GM23338 (cell line): ENCODE data around the gene LCE2A. TPM values are rescaled to one million over a fixed set of nuclear protein-coding genes. Genes with fewer than 3 reads are reported as not detected.

Source experiments
- ATAC-seq: fragments of 200-7000 bp; cut with Tn5 transposase; 3 replicates; pipeline ENCODE4 v1.9.1; 2020
- DNase-seq: peaks from one replicate; pipeline ENCODE4 v3.0.0-alpha.2; 2015; ENCODE audit warnings: low spot score
- H2AFZ ChIP-seq: fragments of 200-600 bp; sonication (generic); 2 replicates; pipeline ENCODE4 v1.8.0; 2016; ENCODE audit warnings: antibody characterized with exemption, mild to moderate bottlenecking, moderate library complexity
- H3F3A ChIP-seq: fragments of 200-600 bp; sonication (generic); replicated peaks from 2 replicates; pipeline ENCODE4 v1.8.0; 2017; ENCODE audit warnings: antibody characterized with exemption, mixed run types, low read depth
- H3K27ac ChIP-seq: fragments of 200-600 bp; sonication (generic); 2 replicates; pipeline ENCODE4 v1.6.1; 2016; ENCODE audit warnings: low read depth
- H3K27me3 ChIP-seq: fragments of 200-600 bp; sonication (generic); 2 replicates; pipeline ENCODE4 v1.8.0; 2016; ENCODE audit warnings: mild to moderate bottlenecking, mixed run types, moderate library complexity; ENCODE audit not compliant: insufficient read depth
- H3K36me3 ChIP-seq: fragments of 200-600 bp; sonication (generic); 2 replicates; pipeline ENCODE4 v1.8.0; 2016; ENCODE audit warnings: mild to moderate bottlenecking; ENCODE audit not compliant: insufficient read depth
- H3K4me1 ChIP-seq: fragments of 200-600 bp; sonication (generic); 2 replicates; pipeline ENCODE4 v1.8.0; 2016; ENCODE audit warnings: mild to moderate bottlenecking, moderate library complexity; ENCODE audit not compliant: insufficient read depth
- H3K4me2 ChIP-seq: fragments of 200-600 bp; sonication (generic); 2 replicates; pipeline ENCODE4 v1.7.1; 2017; ENCODE audit warnings: mixed run types
- H3K4me3 ChIP-seq: fragments of 200-600 bp; sonication (generic); 2 replicates; pipeline ENCODE4 v1.6.1; 2016; ENCODE audit warnings: mixed run types
- H3K79me2 ChIP-seq: fragments of 200-600 bp; sonication (generic); replicated peaks from 2 replicates; pipeline ENCODE4 v1.8.0; 2017; ENCODE audit warnings: mild to moderate bottlenecking; ENCODE audit not compliant: insufficient read depth
- H3K9me2 ChIP-seq: fragments of 200-600 bp; sonication (generic); 2 replicates; pipeline ENCODE4 v1.8.0; 2017; ENCODE audit not compliant: insufficient read depth
- H4K20me1 ChIP-seq: fragments of 200-600 bp; sonication (generic); replicated peaks from 2 replicates; pipeline ENCODE4 v1.8.0; 2017; ENCODE audit warnings: mild to moderate bottlenecking; ENCODE audit not compliant: insufficient read depth
- H3K27ac Mint-ChIP-seq: 2 replicates; pipeline ENCODE4 v1.8.0; 2020; ENCODE audit warnings: inconsistent platforms, mild to moderate bottlenecking, moderate library complexity, mixed read lengths
- H3K27me3 Mint-ChIP-seq: 3 replicates; pipeline ENCODE4 v1.8.0; 2022; ENCODE audit warnings: low read depth, mild to moderate bottlenecking, moderate library complexity, mixed read lengths, inconsistent platforms; ENCODE audit not compliant: insufficient read depth, poor library complexity
- H3K36me3 Mint-ChIP-seq: 3 replicates; pipeline ENCODE4 v1.8.0; 2021; ENCODE audit warnings: low read depth, mild to moderate bottlenecking, inconsistent platforms, moderate library complexity, mixed read lengths
- H3K4me1 Mint-ChIP-seq: 3 replicates; pipeline ENCODE4 v1.8.0; 2020; ENCODE audit warnings: mild to moderate bottlenecking, inconsistent platforms, mixed read lengths
- H3K4me3 Mint-ChIP-seq: 3 replicates; pipeline ENCODE4 v1.8.0; 2021; ENCODE audit warnings: moderate library complexity, mild to moderate bottlenecking, inconsistent platforms, mixed read lengths
- H3K9me3 Mint-ChIP-seq: 3 replicates; pipeline ENCODE4 v1.8.0; 2020; ENCODE audit warnings: moderate library complexity, mild to moderate bottlenecking, inconsistent platforms, mixed read lengths
- CREB1 ChIP-seq: fragments of 250-450 bp; sonication (Bioruptor Pico); IDR thresholded peaks from 2 replicates; pipeline ENCODE4 v1.5.0; 2020; ENCODE audit warnings: low read depth, mild to moderate bottlenecking, moderate library complexity
- EZH2 ChIP-seq: fragments of 200-600 bp; sonication (generic); IDR thresholded peaks from one replicate; pipeline ENCODE4 v1.8.0; 2017; ENCODE audit warnings: antibody characterized with exemption, mild to moderate bottlenecking, low read depth; ENCODE audit not compliant: unreplicated experiment
- EZH2phosphoT487 ChIP-seq: fragments of 200-600 bp; sonication (generic); IDR thresholded peaks from one replicate; pipeline ENCODE4 v1.8.1; 2018; ENCODE audit warnings: antibody characterized with exemption; ENCODE audit not compliant: unreplicated experiment
- JUNB ChIP-seq: IDR thresholded peaks from one replicate; pipeline ENCODE4 v1.6.1; 2016; ENCODE audit warnings: antibody characterized with exemption; ENCODE audit not compliant: unreplicated experiment
- NANOG ChIP-seq: IDR thresholded peaks from 2 replicates; pipeline ENCODE4 v1.6.1; 2016; ENCODE audit warnings: antibody characterized with exemption, borderline replicate concordance
- STAT1 ChIP-seq: IDR thresholded peaks from one replicate; pipeline ENCODE4 v1.6.1; 2016; ENCODE audit warnings: antibody characterized with exemption; ENCODE audit not compliant: unreplicated experiment
- ZNF114 ChIP-seq: fragments of 250-450 bp; sonication (Bioruptor Pico); IDR thresholded peaks from 2 replicates; pipeline ENCODE4 v1.5.0; 2020; ENCODE audit warnings: mild to moderate bottlenecking, moderate library complexity
- ZNF331 ChIP-seq: fragments of 250-450 bp; sonication (Bioruptor Pico); IDR thresholded peaks from 2 replicates; pipeline ENCODE4 v1.5.0; 2020; ENCODE audit warnings: low read depth, mild to moderate bottlenecking, moderate library complexity
- polyA plus RNA-seq: library from polyadenylated mRNA; unstranded; fragments of >200 nt; fragmentation: Nextera tagmentation; extraction: Ambion mirVana; gene quantifications from 2 replicates; pipeline ENCODE4 v1.2.1, GENCODE V29; 2016
- total RNA-seq: library from RNA; depleted of rRNA; stranded (reverse); fragments of >200 nt; shearing (Covaris generic); gene quantifications from 2 replicates; pipeline ENCODE4 v1.2.3, GENCODE V29; 2014
- TF ChIP-seq, protein P1 (sequence below): IDR thresholded peaks from 2 replicates; pipeline ENCODE4 v1.6.1; 2016; ENCODE audit warnings: antibody characterized with exemption
- TF ChIP-seq, protein P2 (sequence below), 2 experiments: fragments of 200-600 bp in 1 of 2; sonication (generic) in 1 of 2; conservative IDR thresholded peaks; 2 replicates each; pipeline versions ENCODE4 v1.5.1 to v1.6.1; 2016 to 2017; ENCODE audit warnings: antibody characterized with exemption in 2 of 2, low read depth in 2 of 2, mild to moderate bottlenecking in 2 of 2, moderate library complexity in 1 of 2
- TF ChIP-seq, protein P3 (sequence below): fragments of 250-450 bp; sonication (Bioruptor Pico); IDR thresholded peaks from 2 replicates; pipeline ENCODE4 v1.5.0; 2020; ENCODE audit warnings: mild to moderate bottlenecking, moderate library complexity

LCE2A gene
- total and polyA plus RNA-seq, 2 experiments from 2014 or later: not detected

DNA sequence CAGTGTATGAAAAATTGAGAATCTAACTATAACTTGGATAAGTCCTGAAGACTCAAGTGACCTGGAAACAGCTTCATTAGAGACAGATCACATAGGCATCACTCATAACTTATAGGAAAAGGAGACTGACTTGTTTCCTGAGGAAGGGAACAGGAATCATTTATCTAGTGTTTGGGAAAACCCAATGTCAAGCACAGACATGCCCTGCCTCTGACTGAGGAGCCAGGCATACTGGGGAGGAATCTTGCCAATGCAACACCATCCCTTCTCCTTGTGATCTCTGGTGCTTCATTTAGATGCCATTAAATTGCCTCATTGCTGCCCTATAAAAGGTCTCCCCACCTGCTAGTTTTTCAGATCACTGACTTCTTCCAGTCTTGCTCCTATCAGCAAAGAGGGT, 20.1 kb downstream of the LCE2A start:
- TF ChIP-seq CREB1 (CRISPR knock-in tag) (no peak), STAT1 (no peak), JUNB (no peak)
- TF ChIP-seq, protein P1, sequence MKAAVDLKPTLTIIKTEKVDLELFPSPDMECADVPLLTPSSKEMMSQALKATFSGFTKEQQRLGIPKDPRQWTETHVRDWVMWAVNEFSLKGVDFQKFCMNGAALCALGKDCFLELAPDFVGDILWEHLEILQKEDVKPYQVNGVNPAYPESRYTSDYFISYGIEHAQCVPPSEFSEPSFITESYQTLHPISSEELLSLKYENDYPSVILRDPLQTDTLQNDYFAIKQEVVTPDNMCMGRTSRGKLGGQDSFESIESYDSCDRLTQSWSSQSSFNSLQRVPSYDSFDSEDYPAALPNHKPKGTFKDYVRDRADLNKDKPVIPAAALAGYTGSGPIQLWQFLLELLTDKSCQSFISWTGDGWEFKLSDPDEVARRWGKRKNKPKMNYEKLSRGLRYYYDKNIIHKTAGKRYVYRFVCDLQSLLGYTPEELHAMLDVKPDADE: no peak
- TF ChIP-seq, protein P2, sequence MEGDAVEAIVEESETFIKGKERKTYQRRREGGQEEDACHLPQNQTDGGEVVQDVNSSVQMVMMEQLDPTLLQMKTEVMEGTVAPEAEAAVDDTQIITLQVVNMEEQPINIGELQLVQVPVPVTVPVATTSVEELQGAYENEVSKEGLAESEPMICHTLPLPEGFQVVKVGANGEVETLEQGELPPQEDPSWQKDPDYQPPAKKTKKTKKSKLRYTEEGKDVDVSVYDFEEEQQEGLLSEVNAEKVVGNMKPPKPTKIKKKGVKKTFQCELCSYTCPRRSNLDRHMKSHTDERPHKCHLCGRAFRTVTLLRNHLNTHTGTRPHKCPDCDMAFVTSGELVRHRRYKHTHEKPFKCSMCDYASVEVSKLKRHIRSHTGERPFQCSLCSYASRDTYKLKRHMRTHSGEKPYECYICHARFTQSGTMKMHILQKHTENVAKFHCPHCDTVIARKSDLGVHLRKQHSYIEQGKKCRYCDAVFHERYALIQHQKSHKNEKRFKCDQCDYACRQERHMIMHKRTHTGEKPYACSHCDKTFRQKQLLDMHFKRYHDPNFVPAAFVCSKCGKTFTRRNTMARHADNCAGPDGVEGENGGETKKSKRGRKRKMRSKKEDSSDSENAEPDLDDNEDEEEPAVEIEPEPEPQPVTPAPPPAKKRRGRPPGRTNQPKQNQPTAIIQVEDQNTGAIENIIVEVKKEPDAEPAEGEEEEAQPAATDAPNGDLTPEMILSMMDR (conservative IDR thresholded peaks at IDR 0.05; ENCODE audit: low read depth in 2 of 2): no peak
- H3K36me3 ChIP-seq: no peaks in the 10 kb centered on the region
- no peak overlapping the region for H3K4me2 ChIP-seq
- no peaks in the 10 kb centered on the region for H3K27me3 ChIP-seq
- no peak overlapping the region for H3K27ac Mint-ChIP-seq
- DNase-seq: no peak
- H3F3A ChIP-seq: no peaks in the 10 kb centered on the region
- no peak overlapping the region for H3K4me3 Mint-ChIP-seq
- no peaks in the 10 kb centered on the region for H3K4me1 Mint-ChIP-seq
- no peaks in the 10 kb centered on the region for H3K36me3 Mint-ChIP-seq
- H3K27ac ChIP-seq: no peak overlapping the region
- no peaks in the 10 kb centered on the region for H3K4me1 ChIP-seq
- no peak overlapping the region for H3K4me3 ChIP-seq
- peaks cover 7% of the 10 kb centered on the region; the same call in 1 of the 2 replicates for H3K9me2 ChIP-seq
- no peaks in the 10 kb centered on the region; the same call in 2 of the 3 replicates for H3K9me3 Mint-ChIP-seq
- no peaks in the 10 kb centered on the region for H3K79me2 ChIP-seq
- H4K20me1 ChIP-seq: no peaks in the 10 kb centered on the region
- peaks cover 13% of the 10 kb centered on the region for H3K27me3 Mint-ChIP-seq
- H2AFZ ChIP-seq: no peak overlapping the region
- no peak for ATAC-seq

DNA sequence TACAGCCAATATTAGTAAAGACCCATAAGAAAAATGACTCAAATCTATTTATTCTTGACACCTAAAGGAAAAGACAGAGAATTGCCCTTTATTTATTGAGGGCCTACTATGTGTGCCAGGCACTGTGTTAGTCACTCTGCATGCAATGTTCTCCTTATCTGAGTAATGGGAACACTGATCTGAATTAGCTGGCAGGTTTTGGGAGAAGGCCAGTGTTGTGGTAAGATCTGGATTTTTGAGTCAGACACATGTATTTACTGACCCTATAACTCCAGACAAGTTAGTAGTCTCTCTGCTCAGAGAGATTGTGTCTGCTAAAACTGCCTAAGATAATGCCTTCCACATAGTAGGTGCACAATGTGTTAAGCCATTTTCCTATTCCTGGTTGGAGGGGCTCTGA, 27.1 kb downstream of the LCE2A start:
- Histone ChIP-seq H3K9me2 (no peaks in the 10 kb centered on the region), H3K36me3 (no peaks in the 10 kb centered on the region), H3K79me2 (no peaks in the 10 kb centered on the region), H4K20me1 (no peaks in the 10 kb centered on the region), H3K27me3 (no peaks in the 10 kb centered on the region), H2AFZ (no peak overlapping the region), H3K27ac (no peak overlapping the region), H3K4me1 (no peaks in the 10 kb centered on the region), H3F3A (no peaks in the 10 kb centered on the region), H3K4me2 (no peak overlapping the region), H3K4me3 (no peak overlapping the region)
- Mint-ChIP-seq H3K4me3 (no peak overlapping the region), H3K36me3 (no peaks in the 10 kb centered on the region), H3K27ac (no peak overlapping the region), H3K9me3 (no peaks in the 10 kb centered on the region), H3K27me3 (peaks cover under 1% of the 10 kb centered on the region), H3K4me1 (peaks cover 4% of the 10 kb centered on the region; the same call in 1 of the 3 replicates)
- ATAC-seq (no peak), DNase-seq (no peak)
- TF ChIP-seq, protein P3, sequence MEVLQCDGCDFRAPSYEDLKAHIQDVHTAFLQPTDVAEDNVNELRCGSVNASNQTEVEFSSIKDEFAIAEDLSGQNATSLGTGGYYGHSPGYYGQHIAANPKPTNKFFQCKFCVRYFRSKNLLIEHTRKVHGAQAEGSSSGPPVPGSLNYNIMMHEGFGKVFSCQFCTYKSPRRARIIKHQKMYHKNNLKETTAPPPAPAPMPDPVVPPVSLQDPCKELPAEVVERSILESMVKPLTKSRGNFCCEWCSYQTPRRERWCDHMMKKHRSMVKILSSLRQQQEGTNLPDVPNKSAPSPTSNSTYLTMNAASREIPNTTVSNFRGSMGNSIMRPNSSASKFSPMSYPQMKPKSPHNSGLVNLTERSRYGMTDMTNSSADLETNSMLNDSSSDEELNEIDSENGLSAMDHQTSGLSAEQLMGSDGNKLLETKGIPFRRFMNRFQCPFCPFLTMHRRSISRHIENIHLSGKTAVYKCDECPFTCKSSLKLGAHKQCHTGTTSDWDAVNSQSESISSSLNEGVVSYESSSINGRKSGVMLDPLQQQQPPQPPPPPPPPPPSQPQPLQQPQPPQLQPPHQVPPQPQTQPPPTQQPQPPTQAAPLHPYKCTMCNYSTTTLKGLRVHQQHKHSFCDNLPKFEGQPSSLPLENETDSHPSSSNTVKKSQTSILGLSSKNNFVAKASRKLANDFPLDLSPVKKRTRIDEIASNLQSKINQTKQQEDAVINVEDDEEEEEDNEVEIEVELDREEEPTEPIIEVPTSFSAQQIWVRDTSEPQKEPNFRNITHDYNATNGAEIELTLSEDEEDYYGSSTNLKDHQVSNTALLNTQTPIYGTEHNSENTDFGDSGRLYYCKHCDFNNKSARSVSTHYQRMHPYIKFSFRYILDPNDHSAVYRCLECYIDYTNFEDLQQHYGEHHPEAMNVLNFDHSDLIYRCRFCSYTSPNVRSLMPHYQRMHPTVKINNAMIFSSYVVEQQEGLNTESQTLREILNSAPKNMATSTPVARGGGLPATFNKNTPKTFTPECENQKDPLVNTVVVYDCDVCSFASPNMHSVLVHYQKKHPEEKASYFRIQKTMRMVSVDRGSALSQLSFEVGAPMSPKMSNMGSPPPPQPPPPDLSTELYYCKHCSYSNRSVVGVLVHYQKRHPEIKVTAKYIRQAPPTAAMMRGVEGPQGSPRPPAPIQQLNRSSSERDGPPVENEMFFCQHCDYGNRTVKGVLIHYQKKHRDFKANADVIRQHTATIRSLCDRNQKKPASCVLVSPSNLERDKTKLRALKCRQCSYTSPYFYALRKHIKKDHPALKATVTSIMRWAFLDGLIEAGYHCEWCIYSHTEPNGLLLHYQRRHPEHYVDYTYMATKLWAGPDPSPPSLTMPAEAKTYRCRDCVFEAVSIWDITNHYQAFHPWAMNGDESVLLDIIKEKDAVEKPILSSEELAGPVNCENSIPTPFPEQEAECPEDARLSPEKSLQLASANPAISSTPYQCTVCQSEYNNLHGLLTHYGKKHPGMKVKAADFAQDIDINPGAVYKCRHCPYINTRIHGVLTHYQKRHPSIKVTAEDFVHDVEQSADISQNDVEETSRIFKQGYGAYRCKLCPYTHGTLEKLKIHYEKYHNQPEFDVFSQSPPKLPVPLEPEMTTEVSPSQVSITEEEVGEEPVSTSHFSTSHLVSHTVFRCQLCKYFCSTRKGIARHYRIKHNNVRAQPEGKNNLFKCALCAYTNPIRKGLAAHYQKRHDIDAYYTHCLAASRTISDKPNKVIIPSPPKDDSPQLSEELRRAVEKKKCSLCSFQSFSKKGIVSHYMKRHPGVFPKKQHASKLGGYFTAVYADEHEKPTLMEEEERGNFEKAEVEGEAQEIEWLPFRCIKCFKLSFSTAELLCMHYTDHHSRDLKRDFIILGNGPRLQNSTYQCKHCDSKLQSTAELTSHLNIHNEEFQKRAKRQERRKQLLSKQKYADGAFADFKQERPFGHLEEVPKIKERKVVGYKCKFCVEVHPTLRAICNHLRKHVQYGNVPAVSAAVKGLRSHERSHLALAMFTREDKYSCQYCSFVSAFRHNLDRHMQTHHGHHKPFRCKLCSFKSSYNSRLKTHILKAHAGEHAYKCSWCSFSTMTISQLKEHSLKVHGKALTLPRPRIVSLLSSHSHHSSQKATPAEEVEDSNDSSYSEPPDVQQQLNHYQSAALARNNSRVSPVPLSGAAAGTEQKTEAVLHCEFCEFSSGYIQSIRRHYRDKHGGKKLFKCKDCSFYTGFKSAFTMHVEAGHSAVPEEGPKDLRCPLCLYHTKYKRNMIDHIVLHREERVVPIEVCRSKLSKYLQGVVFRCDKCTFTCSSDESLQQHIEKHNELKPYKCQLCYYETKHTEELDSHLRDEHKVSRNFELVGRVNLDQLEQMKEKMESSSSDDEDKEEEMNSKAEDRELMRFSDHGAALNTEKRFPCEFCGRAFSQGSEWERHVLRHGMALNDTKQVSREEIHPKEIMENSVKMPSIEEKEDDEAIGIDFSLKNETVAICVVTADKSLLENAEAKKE: no peak
- TF ChIP-seq NANOG: no peak
- TF ChIP-seq ZNF331: no peak
- TF ChIP-seq EZH2phosphoT487: no peak
- TF ChIP-seq JUNB: no peak
- no peak for TF ChIP-seq ZNF114 (CRISPR knock-in tag)
- no peak for TF ChIP-seq EZH2
- TF ChIP-seq, protein P1: no peak
- no peak for TF ChIP-seq CREB1 (CRISPR knock-in tag)
